NCI-H128 (cell line): ENCODE data around the gene UQCR10.

Source experiments
- DNase-seq: peaks from one replicate; lab custom pipeline; 2025; ENCODE audit not compliant: unreplicated experiment; lab: John Stamatoyannopoulos, UW

The UQCR10 gene

GRCh38 chr22:29767171-29768051, at the start of gene UQCR10:
Gene UQCR10 (plus strand): TSS chr22:29767369. CDS start chr22:29767399, 30 bp downstream.
- DNase-seq: peak; percentile 57

GRCh38 chr22:29717789-29718188, 49.4 kb upstream of the UQCR10 start:
- DNase-seq: no peak

GRCh38 chr22:29718949-29719898, 47.9 kb upstream of the UQCR10 start:
- DNase-seq: no peak

GRCh38 chr22:29719899-29720645, 47.1 kb upstream of the UQCR10 start, which contains the start of gene CABP7:
Gene CABP7 (plus strand): TSS chr22:29720003. CDS start chr22:29720425, 422 bp downstream.
- DNase-seq: no peak

- DNase-seq: no peak
Observed at GRCh38 chr22:29720811-29721323, 46.3 kb upstream of the UQCR10 start.

- no peak for DNase-seq
Observed at GRCh38 chr22:29722151-29722550, 45.0 kb upstream of the UQCR10 start.

- no peak for DNase-seq
Observed at GRCh38 chr22:29722587-29722986, 44.6 kb upstream of the UQCR10 start.

- no peak for DNase-seq
Observed at GRCh38 chr22:29723766-29724165, 43.4 kb upstream of the UQCR10 start.

- no peak for DNase-seq
Observed at GRCh38 chr22:29724843-29725242, 42.3 kb upstream of the UQCR10 start.

GRCh38 chr22:29726106-29726505, 41.1 kb upstream of the UQCR10 start:
- DNase-seq: no peak

GRCh38 chr22:29726512-29727130, 40.5 kb upstream of the UQCR10 start:
- DNase-seq: no peak

- no peak for DNase-seq
Observed at GRCh38 chr22:29727131-29727523, 40.0 kb upstream of the UQCR10 start.

GRCh38 chr22:29729161-29729560, 38.0 kb upstream of the UQCR10 start:
- DNase-seq: no peak

- no peak for DNase-seq
Observed at GRCh38 chr22:29731058-29731850, 35.9 kb upstream of the UQCR10 start.

- no peak for DNase-seq
Observed at GRCh38 chr22:29732883-29733282, 34.3 kb upstream of the UQCR10 start.

- DNase-seq: peak; percentile 55
Observed at GRCh38 chr22:29733362-29734201, 33.6 kb upstream of the UQCR10 start.

GRCh38 chr22:29734406-29734805, 32.8 kb upstream of the UQCR10 start:
- DNase-seq: no peak

- DNase-seq: no peak
Observed at GRCh38 chr22:29734838-29735237, 32.3 kb upstream of the UQCR10 start.

- no peak for DNase-seq
Observed at GRCh38 chr22:29735416-29735815, 31.8 kb upstream of the UQCR10 start.
